GM19452 (cell line): ENCODE data around the gene LARP6.

Experiments
- ATAC-seq: cut with Tn5 transposase; IDR thresholded peaks from one replicate; pipeline ENCODE4 v1.9.1; 2021; ENCODE audit not compliant: unreplicated experiment

The LARP6 gene

GRCh38 chr15:70796516-70797310 is 57.2 kb downstream of the LARP6 start:
- no peak for ATAC-seq

- ATAC-seq: no peak
Measured at GRCh38 chr15:70795311-70795665, 58.7 kb downstream of the LARP6 start.

GRCh38 chr15:70794596-70795310 is 59.2 kb downstream of the LARP6 start:
- no peak for ATAC-seq

- no peak for ATAC-seq
Measured at GRCh38 chr15:70793694-70794093, 60.3 kb downstream of the LARP6 start.

- ATAC-seq: no peak
Measured at GRCh38 chr15:70792171-70792573, 61.8 kb downstream of the LARP6 start.

- ATAC-seq: no peak
Measured at GRCh38 chr15:70791259-70791658, 62.7 kb downstream of the LARP6 start.

- ATAC-seq: no peak
Measured at GRCh38 chr15:70789213-70789612, 64.7 kb downstream of the LARP6 start.

- no peak for ATAC-seq
Measured at GRCh38 chr15:70788114-70789049, 65.6 kb downstream of the LARP6 start.

- ATAC-seq: no peak
Measured at GRCh38 chr15:70786996-70787395, 67.0 kb downstream of the LARP6 start.

- no peak for ATAC-seq
Measured at GRCh38 chr15:70783610-70784022, 70.3 kb downstream of the LARP6 start.

GRCh38 chr15:70783041-70783440 is 70.9 kb downstream of the LARP6 start:
- ATAC-seq: no peak

GRCh38 chr15:70781236-70781635 is 72.7 kb downstream of the LARP6 start:
- ATAC-seq: no peak
